CD14-positive monocyte (primary cell): ENCODE data around the gene GAREM2. TPM values are rescaled to one million over a fixed set of nuclear protein-coding genes. Genes with fewer than 3 reads are reported as not detected.
A peak's percentile ranks its signal among the peaks of the same experiment; 100 is the strongest.

Experiments used
- DNase-seq, 3 donors: peaks; one replicate each; pipeline ENCODE4 v3.0.0-alpha.2; 2011 to 2022
- H2AFZ ChIP-seq: 2 replicates; pipeline ENCODE4 v1.6.0; 2012; ENCODE audit warnings: mild to moderate bottlenecking, low read depth, low read length, inconsistent platforms; ENCODE audit not compliant: insufficient read depth, poor library complexity, severe bottlenecking
- H3K27ac ChIP-seq, 2 donors: 1 replicate in 1 of 2; 2 replicates in 1 of 2; pipeline ENCODE4 v1.5.1; 2012 to 2013; ENCODE audit warnings: low read length in 2 of 2, control low read depth in 1 of 2, inconsistent platforms in 1 of 2, low read depth in 1 of 2, mild to moderate bottlenecking in 1 of 2
- H3K27me3 ChIP-seq, 2 donors: one replicate each; pipeline versions ENCODE4 v1.6.0 to v1.6.1; 2011 to 2013; ENCODE audit warnings: low read length in 2 of 2; ENCODE audit not compliant: control insufficient read depth in 2 of 2, insufficient read depth in 2 of 2
- H3K36me3 ChIP-seq, 2 donors: replicated peaks in 1 of 2; 1 replicate in 1 of 2; 2 replicates in 1 of 2; pipeline versions ENCODE4 v1.5.1 to v1.6.1; 2012 to 2013; ENCODE audit warnings: low read length in 2 of 2, control low read depth in 1 of 2, inconsistent platforms in 1 of 2, mild to moderate bottlenecking in 1 of 2; ENCODE audit not compliant: insufficient read depth in 2 of 2, control insufficient read depth in 1 of 2
- H3K4me1 ChIP-seq, 2 donors: 1 replicate in 1 of 2; 2 replicates in 1 of 2; pipeline versions ENCODE4 v1.5.1 to v1.6.1; 2012 to 2013; ENCODE audit warnings: low read length in 2 of 2, control low read depth in 1 of 2, inconsistent platforms in 1 of 2, mild to moderate bottlenecking in 1 of 2, moderate library complexity in 1 of 2; ENCODE audit not compliant: insufficient read depth in 2 of 2, control insufficient read depth in 1 of 2
- H3K4me2 ChIP-seq: replicated peaks from 2 replicates; pipeline ENCODE3; 2012; ENCODE audit warnings: low read length, moderate library complexity, mild to moderate bottlenecking; ENCODE audit not compliant: poor library complexity, severe bottlenecking; ENCODE audit errors: extremely low read depth
- H3K4me3 ChIP-seq, 3 experiments: fragments of 200-600 bp in 1 of 3; sonication (generic) in 1 of 3; replicated peaks in 1 of 3; 1 replicate in 2 of 3; 2 replicates in 1 of 3; pipeline ENCODE4 v1.5.1; 2011 to 2013; ENCODE audit warnings: low read length in 3 of 3, mild to moderate bottlenecking in 3 of 3, control low read depth in 2 of 3, low read depth in 2 of 3, inconsistent platforms in 1 of 3, moderate library complexity in 1 of 3
- H3K79me2 ChIP-seq: 2 replicates; pipeline ENCODE4 v1.6.0; 2012; ENCODE audit warnings: mild to moderate bottlenecking, control low read depth, inconsistent platforms, low read length, moderate library complexity; ENCODE audit not compliant: insufficient read depth
- H3K9ac ChIP-seq: 2 replicates; pipeline ENCODE4 v1.6.0; 2017; ENCODE audit warnings: low read length, mild to moderate bottlenecking; ENCODE audit not compliant: insufficient read depth, poor library complexity, severe bottlenecking
- H3K9me3 ChIP-seq, 2 donors: replicated peaks in 1 of 2; 1 replicate in 1 of 2; 2 replicates in 1 of 2; pipeline versions ENCODE4 v1.5.1 to v1.6.1; 2012 to 2013; ENCODE audit warnings: low read length in 2 of 2, control low read depth in 1 of 2; ENCODE audit not compliant: control insufficient read depth in 1 of 2, insufficient read depth in 1 of 2
- H4K20me1 ChIP-seq: 2 replicates; pipeline ENCODE4 v1.6.0; 2012; ENCODE audit warnings: mild to moderate bottlenecking, low read length, control low read depth, moderate library complexity; ENCODE audit not compliant: insufficient read depth
- H3K27ac Mint-ChIP-seq, 7 donors: one replicate each; pipeline ENCODE4 v1.8.0; 2020; ENCODE audit warnings: mild to moderate bottlenecking in 7 of 7, mixed read lengths in 7 of 7, moderate library complexity in 6 of 7, inconsistent platforms in 2 of 7
- H3K27me3 Mint-ChIP-seq, 3 donors: one replicate each; pipeline ENCODE4 v1.8.0; 2021 to 2022; ENCODE audit warnings: low read depth in 3 of 3, mild to moderate bottlenecking in 3 of 3, mixed read lengths in 3 of 3, moderate library complexity in 3 of 3, inconsistent platforms in 1 of 3
- H3K36me3 Mint-ChIP-seq, 2 donors: one replicate each; pipeline ENCODE4 v1.8.0; 2020; ENCODE audit warnings: mixed read lengths in 2 of 2, inconsistent platforms in 1 of 2, mild to moderate bottlenecking in 1 of 2
- H3K4me1 Mint-ChIP-seq: one replicate; pipeline ENCODE4 v1.8.0; 2020; ENCODE audit warnings: mild to moderate bottlenecking, mixed read lengths
- H3K4me3 Mint-ChIP-seq, 2 donors: one replicate each; pipeline ENCODE4 v1.8.0; 2020; ENCODE audit warnings: mild to moderate bottlenecking in 2 of 2, mixed read lengths in 2 of 2, moderate library complexity in 1 of 2
- H3K9me3 Mint-ChIP-seq, 7 donors: one replicate each; pipeline ENCODE4 v1.8.0; 2020 to 2022; ENCODE audit warnings: mixed read lengths in 7 of 7, mild to moderate bottlenecking in 6 of 7, moderate library complexity in 6 of 7, inconsistent platforms in 2 of 7
- CTCF ChIP-seq: fragments of 200-600 bp; IDR thresholded peaks from one replicate; pipeline ENCODE4 v1.8.0; 2022; ENCODE audit warnings: antibody characterized with exemption, mild to moderate bottlenecking
- WGBS: methylation state at CpG from one replicate; pipeline ENCODE4 v1.1.5; 2013; ENCODE audit warnings: missing lambda C conversion rate; ENCODE audit not compliant: insufficient coverage; 5-methylcytosine and 5-hydroxymethylcytosine counted together
- intact Hi-C, 2 donors: fragments of 100-400 bp; cut with micrococcal nuclease; formaldehyde crosslinking; loops; one replicate each; pipeline versions ENCODE4 v1.15.0 to v1.15.1; 2023
- polyA plus RNA-seq, 3 donors: library from polyadenylated mRNA; depleted of rRNA in 1 of 3; unstranded in 2 of 3; stranded (reverse) in 1 of 3; fragments of 300-500 nt in 2 of 3; fragments of >200 nt in 1 of 3; fragmentation: Illumina TruSeq in 2 of 3; gene quantifications; 1 replicate in 2 of 3; 2 replicates in 1 of 3; pipeline ENCODE4 v1.2.3, GENCODE V29; 2012 to 2021

The GAREM2 gene
- polyA plus RNA-seq, 3 donors, result 0.08 to 0.09 TPM; not detected in 1

GRCh38 chr2:26223018-26223417, 50.1 kb downstream of the GAREM2 start:
- DNase-seq, result no peak
- Histone ChIP-seq H3K36me3 (peaks cover 82 to 91% of the 10 kb centered on the region in 2 donors), H3K27ac (no peak overlapping the region), H4K20me1 (peaks cover 51% of the 10 kb centered on the region), H3K4me2 (no peak overlapping the region), H3K27me3 (no peaks in the 10 kb centered on the region), H3K4me3 (no peak overlapping the region), H3K9ac (no peak overlapping the region), H2AFZ (no peak overlapping the region), H3K4me1 (no peaks in the 10 kb centered on the region), H3K9me3 (no peaks in the 10 kb centered on the region), H3K79me2 (peaks cover 6% of the 10 kb centered on the region)
- no peaks in the 10 kb centered on the region for H3K4me1 Mint-ChIP-seq
- peaks cover 0 to 3% (median 0%) of the 10 kb centered on the region in 7 donors for H3K9me3 Mint-ChIP-seq
- H3K36me3 Mint-ChIP-seq, result peaks cover 79 to 85% of the 10 kb centered on the region in 2 donors
- no peak overlapping the region for H3K4me3 Mint-ChIP-seq
- no peak for TF ChIP-seq CTCF
- peak overlapping the region in 2 of 7 donors; percentile 14 to 36 for H3K27ac Mint-ChIP-seq
- WGBS, result no CpG with 5 or more reads among the region's 1 CpG
- intact Hi-C loops, result no loop called here
- H3K27me3 Mint-ChIP-seq, result no peaks in the 10 kb centered on the region

DNA sequence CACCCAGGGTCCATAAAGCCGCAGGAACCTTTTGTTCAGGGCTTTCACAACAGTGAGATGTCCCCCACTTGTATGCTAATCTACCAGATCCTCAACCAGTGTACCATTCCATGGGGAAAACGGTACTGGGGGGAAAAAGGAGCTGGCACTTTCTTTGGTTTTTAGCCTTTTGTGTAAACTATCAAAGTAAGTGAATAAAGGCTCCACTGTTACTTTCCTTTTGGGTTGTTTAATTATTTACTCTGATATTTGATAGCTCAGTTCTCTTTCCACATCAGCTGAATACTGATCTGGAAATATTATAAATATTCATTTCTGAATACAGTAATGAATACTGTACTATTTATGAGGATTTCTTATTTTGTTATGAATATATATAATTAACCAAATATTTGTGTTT, 51.2 kb downstream of the GAREM2 start:
- Mint-ChIP-seq H3K36me3 (peaks cover 85 to 86% of the 10 kb centered on the region in 2 donors), H3K27ac (peak overlapping the region in 2 of 7 donors; percentile 38 to 78)
- intact Hi-C loops, result no loop called here

More for the DNA sequence above, 51.2 kb downstream of the GAREM2 start:
- no peaks in the 10 kb centered on the region for H3K27me3 Mint-ChIP-seq
- H3K36me3 ChIP-seq, result peaks cover 89 to 99% of the 10 kb centered on the region in 2 donors
- H3K4me1 Mint-ChIP-seq, result no peaks in the 10 kb centered on the region
- H4K20me1 ChIP-seq, result peaks cover 50% of the 10 kb centered on the region
- peaks cover 0 to 4% (median 0%) of the 10 kb centered on the region in 7 donors for H3K9me3 Mint-ChIP-seq
- H3K9ac ChIP-seq, result no peak overlapping the region
- H3K4me2 ChIP-seq, result no peak overlapping the region
- DNase-seq, result no peak
- no peak overlapping the region for H2AFZ ChIP-seq
- H3K27ac ChIP-seq, result no peak overlapping the region
- H3K4me1 ChIP-seq, result no peaks in the 10 kb centered on the region
- no peaks in the 10 kb centered on the region for H3K9me3 ChIP-seq
- H3K27me3 ChIP-seq, result no peaks in the 10 kb centered on the region
- no peak for TF ChIP-seq CTCF
- no peak overlapping the region for H3K4me3 ChIP-seq
- H3K4me3 Mint-ChIP-seq, result no peak overlapping the region
- no CpG with 5 or more reads among the region's 2 CpGs for WGBS
- peaks cover 6% of the 10 kb centered on the region for H3K79me2 ChIP-seq
